ENCODE data around the gene EMP3.

Gene EMP3

GRCh38 chr19:48379058-48379457 is 53.7 kb downstream of the EMP3 start:
- DNase-seq (ENCODE audit: low spot score): no peak

All from putamen (tissue), 1 donor.